K562 (cell line): ENCODE results near the gene TAF1A. TPM values are rescaled to one million over a fixed set of nuclear protein-coding genes. Genes with fewer than 3 reads are reported as not detected.

ENCODE experiments used
- AFF1 ChIP-seq, 2 experiments: fragments of 450-650 bp; IDR thresholded peaks; 2 replicates each; pipeline ENCODE4 v1.6.1; 2018; ENCODE audit warnings: mild to moderate bottlenecking in 2 of 2, low read depth in 1 of 2; ENCODE audit not compliant: partially characterized antibody in 2 of 2
- C11orf30 ChIP-seq: fragments of 450-650 bp; IDR thresholded peaks from 2 replicates; pipeline ENCODE4 v1.6.1; 2016; ENCODE audit warnings: low read depth, mild to moderate bottlenecking
- CEBPB ChIP-seq: fragments of 450-650 bp; IDR thresholded peaks from 2 replicates; pipeline ENCODE4 v1.6.1; 2016; ENCODE audit warnings: missing genetic modification characterization, missing compliant biosample characterization
- HEY1 ChIP-seq: fragments of 250-450 bp; sonication (Bioruptor Pico); IDR thresholded peaks from 2 replicates; pipeline ENCODE4 v1.5.0; 2020; ENCODE audit warnings: mild to moderate bottlenecking, moderate library complexity, borderline replicate concordance
- HMG20B ChIP-seq: fragments of 250-450 bp; sonication (Bioruptor Pico); IDR thresholded peaks from 2 replicates; pipeline ENCODE4 v1.5.0; 2021; ENCODE audit warnings: mild to moderate bottlenecking
- NELFE ChIP-seq: IDR thresholded peaks from 2 replicates; pipeline ENCODE4 v1.6.1; 2011; ENCODE audit warnings: mild to moderate bottlenecking; ENCODE audit not compliant: insufficient read depth, insufficient read length
- NFE2L1 ChIP-seq: fragments of 450-650 bp; IDR thresholded peaks from 2 replicates; pipeline ENCODE4 v1.6.1; 2016; ENCODE audit warnings: missing genetic modification characterization, low read depth, mild to moderate bottlenecking, missing compliant biosample characterization, moderate library complexity, borderline replicate concordance
- ZNF143 ChIP-seq: sonication (generic); formaldehyde crosslinking; IDR thresholded peaks from 2 replicates; pipeline ENCODE4 v1.9.0; 2022; ENCODE audit warnings: mild to moderate bottlenecking, missing genetic modification reagents
- ZNF75A ChIP-seq: fragments of 450-650 bp; formaldehyde crosslinking; IDR thresholded peaks from 2 replicates; pipeline ENCODE4 v1.4.0; 2020; ENCODE audit warnings: mild to moderate bottlenecking
- polyA plus RNA-seq, 8 experiments: library from polyadenylated mRNA; depleted of rRNA in 4 of 8; stranded (reverse) in 5 of 8; unstranded in 3 of 8; fragments of >200 nt; fragmentation: Nextera tagmentation in 2 of 8; fragmentation: Illumina TruSeq in 1 of 8; extraction: Ambion mirVana in 2 of 8; extraction: Trizol in 1 of 8; gene quantifications; 2 replicates each; pipeline versions ENCODE4 v1.2.1 to v1.2.3, GENCODE V29; 2011 to 2014; ENCODE audit warnings: inconsistent platforms in 1 of 8, missing spikeins in 1 of 8
- total RNA-seq, 7 experiments: library from RNA; depleted of rRNA in 6 of 7; stranded (reverse); fragments of >200 nt in 6 of 7; fragmentation: Illumina TruSeq in 2 of 7; extraction: Trizol in 2 of 7; gene quantifications; 2 replicates each; pipeline versions ENCODE4 v1.2.1 to v1.2.3, GENCODE V29; 2011 to 2021; ENCODE audit warnings: low replicate concordance in 1 of 7

Gene TAF1A
- total and polyA plus RNA-seq, 9 of the 15 experiments (the other 6 are each of a cell fraction or from before 2014, with no cell fraction given), result 17.8 to 36.8 (median 25.3) TPM

- TF ChIP-seq HMG20B (no peak), NFE2L1 (tag) (no peak), NELFE (no peak), C11orf30 (no peak), HEY1 (CRISPR knock-in tag) (no peak), AFF1 (IDR thresholded peaks at IDR 0.05; ENCODE audit: low read depth in 1 of 2, partially characterized antibody in 2 of 2) (no peak), CEBPB (tag) (no peak), ZNF143 (CRISPR knock-in tag) (no peak), ZNF75A (CRISPR knock-in tag) (no peak)
Measured at GRCh38 chr1:222522105-222522915, 67.4 kb downstream of the TAF1A start (continued).
